Measurements from ENCODE around the gene SUSD4.

- TF ChIP-seq CTCF (IDR thresholded peaks at IDR 0.05) (no peak), POLR2A (IDR thresholded peaks at IDR 0.05) (no peak)
Measured at GRCh38 chr1:223189903-223190724, 173.9 kb downstream of the SUSD4 start.

Data from adrenal gland (tissue), 5 donors.